H1 (cell line): ENCODE results near the gene COL28A1. TPM values are rescaled to one million over a fixed set of nuclear protein-coding genes. Genes with fewer than 3 reads are reported as not detected.

Source experiments
- CTCF ChIA-PET: fragments of 300-600 bp; sonication (Branson Sonifier 250); formaldehyde crosslinking; loops from one replicate; lab custom pipeline; 2021; ENCODE audit not compliant: partially characterized antibody; lab: Charles Lee
- POLR2A ChIA-PET: fragments of 300-600 bp; sonication (Branson Sonifier 250); formaldehyde crosslinking; loops from one replicate; lab custom pipeline; 2021; ENCODE audit warnings: inconsistent platforms; ENCODE audit not compliant: partially characterized antibody; lab: Charles Lee
- DNase-seq, 2 experiments: peaks; one replicate each; pipeline versions ENCODE4 v3.0.0 to v3.0.0-alpha.2; 2010 to 2022; ENCODE audit warnings: low spot score in 2 of 2, low read depth in 1 of 2, mixed read lengths in 1 of 2
- FAIRE-seq: peaks from 2 replicates; lab custom pipeline; 2011; peaks lifted over from hg19 to GRCh38; lab: Jason Lieb, UNC
- H2AFZ ChIP-seq: 2 replicates; pipeline ENCODE4 v1.8.1; 2012; ENCODE audit warnings: low read length, inconsistent platforms
- H2AK5ac ChIP-seq: 2 replicates; pipeline ENCODE4 v1.6.1; 2013; ENCODE audit warnings: low read depth, low read length
- H2BK120ac ChIP-seq: replicated peaks from 2 replicates; pipeline ENCODE3; 2013; ENCODE audit warnings: low read depth, low read length, inconsistent platforms
- H2BK12ac ChIP-seq: 2 replicates; pipeline ENCODE4 v1.6.1; 2013; ENCODE audit warnings: low read depth, low read length
- H2BK15ac ChIP-seq: 2 replicates; pipeline ENCODE4 v1.6.1; 2013; ENCODE audit warnings: low read length
- H2BK20ac ChIP-seq: 2 replicates; pipeline ENCODE4 v1.6.1; 2013; ENCODE audit warnings: low read length
- H2BK5ac ChIP-seq: 2 replicates; pipeline ENCODE4 v1.6.1; 2013; ENCODE audit warnings: low read depth, low read length
- H3K14ac ChIP-seq: 2 replicates; pipeline ENCODE4 v1.6.1; 2013; ENCODE audit warnings: inconsistent platforms; ENCODE audit not compliant: insufficient read length
- H3K18ac ChIP-seq: 2 replicates; pipeline ENCODE4 v1.6.1; 2013; ENCODE audit warnings: low read length; ENCODE audit errors: extremely low read depth
- H3K23ac ChIP-seq: 2 replicates; pipeline ENCODE4 v1.6.1; 2013; ENCODE audit warnings: inconsistent platforms; ENCODE audit not compliant: insufficient read length
- H3K23me2 ChIP-seq: 2 replicates; pipeline ENCODE4 v1.6.1; 2013; ENCODE audit warnings: low read depth, low read length
- H3K27ac ChIP-seq: 2 replicates; pipeline ENCODE4 v1.6.1; 2011; ENCODE audit warnings: low read depth, low read length, inconsistent platforms
- H3K27me3 ChIP-seq, 4 experiments: replicated peaks in 1 of 4; 1 replicate in 1 of 4; 2 replicates in 3 of 4; pipeline versions ENCODE4 v1.6.1 to v1.8.1; 2011 to 2013; ENCODE audit warnings: low read length in 3 of 4, mild to moderate bottlenecking in 3 of 4, inconsistent platforms in 2 of 4, mixed read lengths in 2 of 4, moderate library complexity in 1 of 4; ENCODE audit not compliant: control insufficient read depth in 3 of 4, insufficient read depth in 3 of 4; ENCODE audit errors: extremely low read depth in 1 of 4
- H3K36me3 ChIP-seq, 4 experiments: 2 replicates each; pipeline versions ENCODE4 v1.6.1 to v1.8.1; 2011 to 2013; ENCODE audit warnings: mild to moderate bottlenecking in 4 of 4, low read length in 3 of 4, moderate library complexity in 2 of 4, control low read depth in 1 of 4, inconsistent platforms in 1 of 4; ENCODE audit not compliant: insufficient read depth in 4 of 4, control insufficient read depth in 2 of 4
- H3K4ac ChIP-seq: replicated peaks from 2 replicates; pipeline ENCODE3; 2013; ENCODE audit warnings: low read length, low read depth, mixed read lengths, inconsistent platforms; ENCODE audit not compliant: insufficient read length
- H3K4me1 ChIP-seq, 4 experiments: replicated peaks in 1 of 4; 1 replicate in 1 of 4; 2 replicates in 3 of 4; pipeline versions ENCODE4 v1.6.1 to v1.8.1; 2011 to 2013; ENCODE audit warnings: low read length in 3 of 4, inconsistent platforms in 2 of 4, mixed read lengths in 1 of 4; ENCODE audit not compliant: insufficient read depth in 4 of 4, control insufficient read depth in 3 of 4
- H3K4me2 ChIP-seq, 2 experiments: 2 replicates each; pipeline versions ENCODE4 v1.6.1 to v1.8.1; 2011 to 2013; ENCODE audit warnings: low read depth in 2 of 2, low read length in 2 of 2, control low read depth in 1 of 2, inconsistent platforms in 1 of 2, mild to moderate bottlenecking in 1 of 2; ENCODE audit not compliant: insufficient read depth in 1 of 2
- H3K4me3 ChIP-seq, 4 experiments: fragments of 200-600, 300-600 bp in 1 of 4; sonication (generic), shearing (Covaris generic), sonication (Bioruptor Twin) in 1 of 4; 2 replicates each; pipeline versions ENCODE4 v1.5.1 to v1.8.1; 2011 to 2016; ENCODE audit warnings: low read length in 4 of 4, low read depth in 3 of 4, control low read depth in 2 of 4, inconsistent platforms in 2 of 4, mild to moderate bottlenecking in 2 of 4, mixed read lengths in 1 of 4, moderate library complexity in 1 of 4; ENCODE audit not compliant: insufficient read depth in 2 of 4; ENCODE audit errors: extremely low read depth in 1 of 4
- H3K56ac ChIP-seq: replicated peaks from 2 replicates; pipeline ENCODE3; 2013; ENCODE audit warnings: low read depth, mild to moderate bottlenecking, mixed read lengths, low read length, inconsistent platforms; ENCODE audit not compliant: insufficient read length
- H3K79me1 ChIP-seq: 2 replicates; pipeline ENCODE4 v1.6.1; 2013; ENCODE audit warnings: low read depth, low read length, control low read depth
- H3K79me2 ChIP-seq, 2 experiments: 2 replicates each; pipeline versions ENCODE4 v1.6.1 to v1.8.1; 2012 to 2013; ENCODE audit warnings: low read length in 2 of 2, mild to moderate bottlenecking in 2 of 2, inconsistent platforms in 1 of 2; ENCODE audit not compliant: insufficient read depth in 2 of 2, control insufficient read depth in 1 of 2
- H3K9ac ChIP-seq, 4 experiments: replicated peaks in 1 of 4; 1 replicate in 1 of 4; 2 replicates in 3 of 4; pipeline versions ENCODE4 v1.6.1 to v1.8.1; 2011 to 2013; ENCODE audit warnings: low read depth in 3 of 4, low read length in 3 of 4, control low read depth in 2 of 4, mild to moderate bottlenecking in 2 of 4, moderate library complexity in 2 of 4, inconsistent platforms in 1 of 4; ENCODE audit errors: extremely low read depth in 1 of 4
- H3K9me3 ChIP-seq, 2 experiments: 2 replicates each; pipeline versions ENCODE4 v1.6.1 to v1.8.1; 2012 to 2013; ENCODE audit warnings: mild to moderate bottlenecking in 2 of 2, moderate library complexity in 2 of 2, control low read depth in 1 of 2, inconsistent platforms in 1 of 2, low read depth in 1 of 2, low read length in 1 of 2, mixed read lengths in 1 of 2; ENCODE audit not compliant: insufficient read depth in 2 of 2
- H4K20me1 ChIP-seq, 2 experiments: replicated peaks in 1 of 2; 2 replicates each; pipeline versions ENCODE3 to v1.8.1; 2011 to 2013; ENCODE audit warnings: inconsistent platforms in 2 of 2, low read length in 2 of 2, mild to moderate bottlenecking in 1 of 2; ENCODE audit not compliant: insufficient read depth in 2 of 2, control insufficient read depth in 1 of 2
- H4K5ac ChIP-seq: 2 replicates; pipeline ENCODE4 v1.6.1; 2013; ENCODE audit warnings: low read length, low read depth, mixed read lengths, inconsistent platforms; ENCODE audit not compliant: insufficient read length
- H4K8ac ChIP-seq: 2 replicates; pipeline ENCODE4 v1.8.0; 2013; ENCODE audit warnings: mild to moderate bottlenecking, moderate library complexity, low read length, inconsistent platforms; ENCODE audit not compliant: insufficient read depth; ENCODE audit errors: extremely low read depth
- H4K91ac ChIP-seq: replicated peaks from 2 replicates; pipeline ENCODE3; 2013; ENCODE audit warnings: low read length, mixed read lengths, inconsistent platforms; ENCODE audit not compliant: insufficient read length
- ASH2L ChIP-seq: fragments of 200-600, 300-600 bp; sonication (generic); IDR thresholded peaks from one replicate; pipeline ENCODE4 v1.7.1; 2017; ENCODE audit warnings: low read length
- CBX5 ChIP-seq: fragments of 300-800, 300-1000 bp; sonication (generic); IDR thresholded peaks from 2 replicates; pipeline ENCODE4 v1.7.1; 2016; ENCODE audit warnings: antibody characterized with exemption, low read length, low read depth
- EZH2 ChIP-seq: fragments of 200-600 bp; sonication (generic); IDR thresholded peaks from 2 replicates; pipeline ENCODE4 v1.7.1; 2012; ENCODE audit warnings: low read depth, mild to moderate bottlenecking, moderate library complexity, low read length, inconsistent platforms; ENCODE audit not compliant: severe bottlenecking
- JUND ChIP-seq: IDR thresholded peaks from 2 replicates; pipeline ENCODE4 v1.6.1; 2011; ENCODE audit warnings: mild to moderate bottlenecking, improper control_type of control experiment, low read length
- MAFK ChIP-seq: IDR thresholded peaks from 2 replicates; pipeline ENCODE4 v1.6.1; 2012; ENCODE audit warnings: low read depth, mild to moderate bottlenecking, improper control_type of control experiment, low read length
- NANOG ChIP-seq: IDR thresholded peaks from 2 replicates; pipeline ENCODE4 v1.6.1; 2011; ENCODE audit warnings: low read length, low read depth, mild to moderate bottlenecking, inconsistent platforms; ENCODE audit not compliant: insufficient read depth, poor library complexity, severe bottlenecking
- PHF8 ChIP-seq: fragments of 200-600 bp; sonication (generic); conservative IDR thresholded peaks from 2 replicates; pipeline ENCODE4 v1.7.1; 2012; ENCODE audit warnings: low read depth, mild to moderate bottlenecking, inconsistent platforms, low read length, moderate library complexity
- POLR2AphosphoS5 ChIP-seq: IDR thresholded peaks from 2 replicates; pipeline ENCODE4 v1.6.1; 2011; ENCODE audit warnings: low read depth, low read length
- TCF12 ChIP-seq: IDR thresholded peaks from 2 replicates; pipeline ENCODE4 v1.6.1; 2011; ENCODE audit warnings: low read depth, mild to moderate bottlenecking, low read length
- WGBS, 2 experiments: shearing (Covaris generic) in 1 of 2; methylation state at CpG; one replicate each; pipeline versions ENCODE4 v1.1.6 to v1.1.7; 2013 to 2015; ENCODE audit warnings: low lambda C conversion rate in 2 of 2, mixed read lengths in 2 of 2, inconsistent platforms in 1 of 2, low coverage in 1 of 2, missing lambda C conversion rate in 1 of 2; ENCODE audit not compliant: insufficient replicate concordance in 2 of 2, insufficient coverage in 1 of 2, insufficient read length in 1 of 2; ENCODE audit errors: extremely low coverage in 1 of 2, missing lambda C conversion rate in 1 of 2; 5-methylcytosine and 5-hydroxymethylcytosine counted together
- polyA plus RNA-seq, 7 experiments: library from polyadenylated mRNA; depleted of rRNA in 3 of 7; stranded (reverse) in 5 of 7; unstranded in 2 of 7; fragments of >200 nt in 5 of 7; fragments of 200-250 nt in 2 of 7; gene quantifications; 1 replicate in 5 of 7; 2 replicates in 1 of 7; 4 replicates in 1 of 7; pipeline versions ENCODE4 v1.2.1 to v1.2.3, GENCODE V29; 2011 to 2013; ENCODE audit warnings: missing spikeins in 2 of 7, mixed read lengths in 2 of 7
- total RNA-seq: library from RNA; stranded (reverse); fragmentation: NEBNext Ultra II Directional; extraction: Animal tissue kit (Norgen Biotek cat#: 25700); gene quantifications from 2 replicates; pipeline ENCODE4 v1.2.1, GENCODE V29; 2021
- TF ChIP-seq, protein P1 (sequence below): IDR thresholded peaks from 2 replicates; pipeline ENCODE4 v1.6.1; 2012; ENCODE audit warnings: inconsistent platforms

The COL28A1 gene
- total and polyA plus RNA-seq, 2 of the 8 experiments (the other 6 are each of a cell fraction or from before 2014, with no cell fraction given), result 0.22 to 0.38 TPM

- Histone ChIP-seq H3K4me3 (no peak overlapping the region), H2BK20ac (0 out of 2 replicates have a peak overlapping the region, but pooled peaks have one; percentile 8), H2BK5ac (no peak overlapping the region), H3K79me2 (no peaks in the 10 kb centered on the region), H3K23ac (no peak overlapping the region), H2BK12ac (no peak overlapping the region), H3K27me3 (no peaks in the 10 kb centered on the region), H3K4ac (no peak overlapping the region), H3K27ac (no peak overlapping the region), H3K4me2 (no peak overlapping the region), H3K14ac (no peak overlapping the region), H2BK120ac (no peak overlapping the region), H4K5ac (no peak overlapping the region), H3K4me1 (peaks cover 0 to 4% (median 0%) of the 10 kb centered on the region in 4 experiments; a peak in 1 of 7 replicates), H2AK5ac (no peak overlapping the region), H3K56ac (no peak overlapping the region), H3K9ac (no peak overlapping the region), H4K91ac (no peak overlapping the region), H2BK15ac (no peak overlapping the region), H4K20me1 (no peaks in the 10 kb centered on the region), H2AFZ (no peak overlapping the region; the same call in 1 of the 2 replicates), H3K36me3 (no peaks in the 10 kb centered on the region), H3K79me1 (no peaks in the 10 kb centered on the region), H3K23me2 (no peaks in the 10 kb centered on the region), H3K18ac (no peak overlapping the region), H4K8ac (no peak overlapping the region), H3K9me3 (no peaks in the 10 kb centered on the region)
- no peak for TF ChIP-seq CBX5
- TF ChIP-seq TCF12, result no peak
- TF ChIP-seq POLR2AphosphoS5, result no peak
- no peak for TF ChIP-seq NANOG
- TF ChIP-seq, protein P1, sequence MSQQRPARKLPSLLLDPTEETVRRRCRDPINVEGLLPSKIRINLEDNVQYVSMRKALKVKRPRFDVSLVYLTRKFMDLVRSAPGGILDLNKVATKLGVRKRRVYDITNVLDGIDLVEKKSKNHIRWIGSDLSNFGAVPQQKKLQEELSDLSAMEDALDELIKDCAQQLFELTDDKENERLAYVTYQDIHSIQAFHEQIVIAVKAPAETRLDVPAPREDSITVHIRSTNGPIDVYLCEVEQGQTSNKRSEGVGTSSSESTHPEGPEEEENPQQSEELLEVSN, result no peak
- no peak for TF ChIP-seq JUND
- TF ChIP-seq MAFK, result no peak
- TF ChIP-seq EZH2, result no peak
- TF ChIP-seq ASH2L, result no peak
- TF ChIP-seq PHF8, result no peak
- WGBS, 2 experiments, result 93% methylated on average over 7 of the region's 7 CpGs; no CpG with 5 or more reads in 1 of the 2 experiments
- DNase-seq (no peak), FAIRE-seq (no peak)
- POLR2A ChIA-PET, result no interaction called here
- CTCF ChIA-PET, result interaction anchor here (0.6 to 5.0 kb wide), 14 partner anchors 10 to 610 kb away, joined by 3 to 22 read pairs (median 4); partner anchors contain the start of gene UMAD1
Observed at GRCh38 chr7:7425321-7425720, 110.4 kb downstream of the COL28A1 start.
